HG03432 (cell line): ENCODE results near the gene BIRC6.
"Not testable (repeated sequence)": the region's sequence is repeated elsewhere in the genome, so short reads cannot be mapped to it uniquely, and the experiment has no call there.

Source experiments
- ATAC-seq: cut with Tn5 transposase; IDR thresholded peaks from one replicate; pipeline ENCODE4 v1.9.1; 2021; ENCODE audit warnings: mild to moderate bottlenecking, moderate library complexity; ENCODE audit not compliant: unreplicated experiment

The BIRC6 gene

GRCh38 chr2:32370942-32371341 is 14.1 kb downstream of the BIRC6 start:
- ATAC-seq = not testable (repeated sequence)

GRCh38 chr2:32372519-32373182 is 15.8 kb downstream of the BIRC6 start:
- ATAC-seq = no peak

DNA sequence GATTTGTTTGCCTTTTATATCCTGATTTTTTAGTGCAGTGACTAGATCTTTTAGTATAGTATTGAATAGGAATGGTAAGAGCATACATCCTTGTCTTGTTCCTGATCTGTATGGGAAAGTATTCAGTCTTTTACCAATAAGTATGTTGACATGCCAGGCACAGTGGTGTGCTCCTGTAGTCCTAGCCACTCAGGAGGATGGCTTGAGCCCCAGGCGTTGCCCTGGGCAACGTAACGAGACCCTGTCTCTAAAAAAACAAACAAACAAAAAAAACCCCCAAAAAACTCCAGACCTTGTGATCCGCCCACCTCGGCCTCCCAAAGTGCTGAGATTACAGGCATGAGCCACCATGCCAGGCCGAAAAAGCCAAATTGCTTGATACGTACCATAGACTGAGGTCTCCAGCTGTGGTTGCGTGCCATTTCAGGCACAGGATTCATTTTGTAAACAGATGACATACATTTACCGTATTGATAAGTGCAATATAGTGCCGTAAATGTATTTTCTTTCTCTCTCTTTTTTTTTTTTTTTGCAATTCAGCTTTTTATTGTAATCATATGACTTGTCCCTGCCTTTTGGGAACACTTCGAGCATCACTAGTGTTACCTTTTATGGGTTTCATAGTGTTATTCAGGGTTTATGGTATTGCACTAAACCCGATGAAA is 18.5 kb downstream of the BIRC6 start:
- no peak for ATAC-seq

DNA sequence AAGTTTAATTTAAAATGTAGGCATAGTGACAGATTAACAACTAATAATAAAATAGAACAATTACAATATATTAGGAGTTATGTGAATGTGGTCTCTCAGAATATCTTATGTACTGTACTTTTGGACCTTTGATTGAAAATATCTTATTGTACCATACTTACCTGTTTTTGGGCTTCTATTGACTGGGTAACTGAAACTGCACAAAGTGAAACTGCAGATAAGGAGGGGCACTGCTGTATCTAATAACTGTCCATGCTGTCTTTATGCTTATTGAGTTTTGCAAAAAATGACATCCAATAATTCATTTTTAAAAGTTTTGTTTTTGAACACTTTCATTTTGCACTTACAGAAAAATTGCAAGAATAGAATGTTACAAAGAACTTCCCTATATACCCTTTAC is 19.9 kb downstream of the BIRC6 start:
- ATAC-seq = no peak

DNA sequence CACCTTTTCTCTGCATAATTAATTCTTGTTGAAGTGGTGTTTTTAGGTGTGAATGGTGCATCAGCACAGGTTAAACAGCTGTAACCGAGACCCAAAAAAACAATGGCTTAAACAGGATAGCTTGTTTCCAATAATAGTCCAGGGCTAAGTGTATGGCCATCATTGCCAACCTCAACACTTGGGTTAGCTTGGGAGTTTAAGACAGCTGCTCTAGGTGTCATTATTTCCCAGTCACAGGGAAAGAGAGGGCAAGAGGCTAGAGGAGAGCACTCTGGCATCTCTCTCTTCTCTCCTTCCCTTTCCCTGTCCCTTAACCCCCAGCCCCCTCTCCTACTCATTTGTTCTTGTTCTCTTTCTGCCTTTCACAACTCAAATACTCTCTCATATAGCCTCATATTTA is 21.1 kb downstream of the BIRC6 start:
- ATAC-seq = no peak

DNA sequence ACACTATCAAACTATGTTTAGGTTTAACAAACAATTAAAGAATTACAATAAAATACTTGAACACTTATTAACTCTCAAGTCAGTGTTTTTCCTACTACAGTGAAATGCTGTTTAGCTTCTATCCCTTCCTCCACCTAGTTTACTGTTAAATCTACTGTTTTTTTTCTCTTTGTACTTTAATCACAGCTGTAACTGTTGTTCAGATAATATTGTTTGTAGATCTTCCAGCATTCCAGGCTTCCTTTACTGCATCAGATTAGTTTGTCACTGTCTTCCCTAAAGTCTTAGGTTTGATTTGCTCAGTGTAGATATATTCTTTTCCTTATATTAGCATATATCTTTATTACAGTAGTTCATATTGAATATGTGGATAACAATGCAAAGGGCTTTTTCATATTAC is 22.5 kb downstream of the BIRC6 start:
- no peak for ATAC-seq

DNA sequence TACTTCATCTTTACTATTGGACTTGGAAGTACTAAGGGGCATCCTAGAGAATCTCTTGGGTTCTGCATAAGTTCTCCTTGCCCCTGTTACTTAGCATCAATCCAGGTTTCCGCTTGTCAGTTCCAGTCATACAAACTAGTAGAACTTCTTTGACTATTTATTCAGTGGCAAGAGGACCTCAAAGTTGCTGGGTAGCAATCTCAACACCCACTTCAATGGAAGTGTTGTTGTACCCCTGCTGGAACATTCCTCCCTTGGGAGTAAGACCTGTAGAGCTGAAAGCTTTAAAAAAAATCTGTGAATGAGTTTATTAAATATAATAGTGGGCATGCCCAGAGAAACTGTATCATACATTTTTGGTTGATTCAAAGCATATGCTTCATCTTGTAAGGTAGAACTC is 27.0 kb downstream of the BIRC6 start:
- ATAC-seq = no peak

GRCh38 chr2:32384529-32384928 is 27.7 kb downstream of the BIRC6 start:
- ATAC-seq = no peak

- ATAC-seq = no peak
Observed at GRCh38 chr2:32386739-32387138, 29.9 kb downstream of the BIRC6 start.

DNA sequence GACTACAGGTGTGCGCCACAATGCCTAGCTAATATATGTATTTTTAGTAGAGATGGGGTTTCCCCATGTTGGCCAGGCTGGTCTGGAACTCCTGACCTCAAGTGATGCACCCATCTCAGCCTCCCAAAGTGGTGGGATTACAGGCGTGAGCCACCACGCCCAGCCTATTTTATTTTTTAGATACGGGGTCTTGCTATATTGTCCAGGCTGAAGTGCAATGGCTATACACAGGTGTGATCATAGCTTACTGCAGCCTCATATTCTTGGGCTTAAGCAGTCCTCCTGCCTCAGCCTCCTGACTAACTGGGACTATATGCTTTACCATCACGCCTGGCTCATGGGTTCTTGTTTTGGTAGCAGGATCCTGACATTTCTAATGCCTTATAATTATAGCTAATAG is 42.4 kb downstream of the BIRC6 start:
- ATAC-seq = no peak

DNA sequence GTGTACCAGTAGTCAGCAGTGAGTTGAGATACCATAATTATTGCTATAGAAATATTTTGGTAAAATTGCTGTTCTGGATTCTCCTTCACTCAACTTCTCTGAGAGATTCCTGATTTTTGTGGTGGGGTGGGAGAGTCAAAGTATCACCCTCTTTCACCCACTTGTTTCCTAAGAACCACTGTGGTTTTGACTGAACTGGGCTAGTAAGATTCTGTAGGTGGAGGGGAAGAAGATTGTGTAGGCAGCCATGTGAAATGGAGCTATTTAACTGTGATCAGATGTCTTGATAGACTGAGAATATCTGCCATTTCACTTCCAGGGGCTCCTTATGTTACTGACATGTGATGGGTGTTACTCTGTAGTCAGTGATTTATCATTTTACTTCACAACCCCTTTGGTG is 45.3 kb downstream of the BIRC6 start:
- ATAC-seq = no peak

GRCh38 chr2:32403782-32404181 is 47.0 kb downstream of the BIRC6 start:
- no peak for ATAC-seq

DNA sequence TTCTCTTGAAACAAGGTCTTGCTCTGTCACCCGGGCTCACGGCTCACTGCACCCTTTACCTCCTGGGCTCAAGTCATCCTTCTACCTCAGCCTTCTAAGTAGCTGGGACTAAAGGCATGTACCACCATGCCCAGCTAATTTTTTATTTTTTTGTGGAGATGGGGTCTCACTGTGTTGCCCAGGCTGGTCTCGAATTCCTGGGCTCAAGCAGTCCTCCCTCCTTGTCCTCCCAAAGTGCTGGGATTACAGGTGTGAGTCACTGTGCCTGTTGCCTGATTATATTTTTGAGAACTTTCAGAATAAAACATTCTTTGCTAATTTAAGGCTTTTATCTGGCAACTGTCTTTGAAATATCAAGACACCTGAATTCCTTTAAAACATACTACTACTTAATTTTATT is 47.9 kb downstream of the BIRC6 start:
- no peak for ATAC-seq

DNA sequence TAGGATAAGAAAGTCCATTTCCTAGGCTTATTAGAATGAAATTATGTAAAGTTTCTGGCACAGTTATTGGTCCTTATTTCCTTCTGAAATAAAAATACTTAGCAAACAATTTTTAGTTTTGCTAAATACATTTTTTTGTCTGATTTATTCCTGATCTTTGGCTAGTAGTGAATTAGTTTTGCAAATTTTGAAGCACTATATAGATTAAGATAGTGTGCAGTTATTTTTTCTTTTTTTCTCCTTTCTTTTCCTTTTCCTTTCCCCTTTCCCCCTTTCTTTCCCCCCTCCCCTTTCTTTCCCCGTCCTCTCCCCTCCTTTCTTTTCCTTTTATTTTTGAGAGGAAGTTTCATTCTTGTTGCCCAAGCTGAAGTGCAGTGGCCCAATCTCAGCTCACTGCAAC is 59.7 kb downstream of the BIRC6 start:
- ATAC-seq = no peak

DNA sequence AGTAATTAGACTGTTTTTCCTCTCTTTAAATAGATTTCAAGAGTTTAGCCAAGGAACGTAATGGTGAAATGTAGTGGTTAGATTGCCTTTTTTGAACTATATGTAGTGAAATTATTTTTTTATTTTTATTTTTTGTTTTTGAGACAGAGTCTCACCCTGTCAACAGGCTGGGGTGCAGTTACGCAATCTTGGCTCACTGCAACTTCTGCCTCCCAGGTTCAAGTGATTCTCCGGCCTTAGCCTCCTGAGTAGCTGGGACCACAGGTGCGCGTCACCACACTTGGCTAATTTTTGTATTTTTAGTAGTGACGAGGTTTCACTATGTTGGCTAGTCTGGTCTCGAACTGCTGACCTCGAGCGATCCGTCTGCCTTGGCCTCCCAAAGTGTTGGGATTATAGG is 60.8 kb downstream of the BIRC6 start:
- no peak for ATAC-seq

- ATAC-seq = no peak
Observed at GRCh38 chr2:32418778-32419177, 62.0 kb downstream of the BIRC6 start.

- no peak for ATAC-seq
Observed at GRCh38 chr2:32422133-32422532, 65.3 kb downstream of the BIRC6 start.

- ATAC-seq = no peak
Observed at GRCh38 chr2:32423536-32423935, 66.7 kb downstream of the BIRC6 start.

DNA sequence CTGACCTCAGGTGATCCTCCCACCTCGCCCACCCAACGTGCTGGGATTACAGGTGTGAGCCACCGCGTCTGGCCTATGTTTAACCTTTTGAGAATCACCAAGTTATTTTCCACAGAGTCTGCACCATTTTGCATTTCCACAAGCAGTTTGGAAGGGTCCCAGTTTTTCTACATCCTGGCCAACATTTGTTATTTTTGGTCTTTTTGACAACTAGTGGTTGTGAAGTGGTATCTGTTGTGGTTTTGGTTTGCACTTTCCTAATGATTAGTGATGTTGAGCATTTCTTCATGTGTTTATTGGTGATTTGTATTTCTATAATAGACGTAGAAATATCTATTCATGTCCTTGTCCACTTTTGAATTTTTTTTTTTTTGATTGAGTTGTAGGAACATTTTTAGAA is 67.9 kb downstream of the BIRC6 start:
- no peak for ATAC-seq

- ATAC-seq = no peak
Observed at GRCh38 chr2:32425719-32426141, 68.9 kb downstream of the BIRC6 start.

DNA sequence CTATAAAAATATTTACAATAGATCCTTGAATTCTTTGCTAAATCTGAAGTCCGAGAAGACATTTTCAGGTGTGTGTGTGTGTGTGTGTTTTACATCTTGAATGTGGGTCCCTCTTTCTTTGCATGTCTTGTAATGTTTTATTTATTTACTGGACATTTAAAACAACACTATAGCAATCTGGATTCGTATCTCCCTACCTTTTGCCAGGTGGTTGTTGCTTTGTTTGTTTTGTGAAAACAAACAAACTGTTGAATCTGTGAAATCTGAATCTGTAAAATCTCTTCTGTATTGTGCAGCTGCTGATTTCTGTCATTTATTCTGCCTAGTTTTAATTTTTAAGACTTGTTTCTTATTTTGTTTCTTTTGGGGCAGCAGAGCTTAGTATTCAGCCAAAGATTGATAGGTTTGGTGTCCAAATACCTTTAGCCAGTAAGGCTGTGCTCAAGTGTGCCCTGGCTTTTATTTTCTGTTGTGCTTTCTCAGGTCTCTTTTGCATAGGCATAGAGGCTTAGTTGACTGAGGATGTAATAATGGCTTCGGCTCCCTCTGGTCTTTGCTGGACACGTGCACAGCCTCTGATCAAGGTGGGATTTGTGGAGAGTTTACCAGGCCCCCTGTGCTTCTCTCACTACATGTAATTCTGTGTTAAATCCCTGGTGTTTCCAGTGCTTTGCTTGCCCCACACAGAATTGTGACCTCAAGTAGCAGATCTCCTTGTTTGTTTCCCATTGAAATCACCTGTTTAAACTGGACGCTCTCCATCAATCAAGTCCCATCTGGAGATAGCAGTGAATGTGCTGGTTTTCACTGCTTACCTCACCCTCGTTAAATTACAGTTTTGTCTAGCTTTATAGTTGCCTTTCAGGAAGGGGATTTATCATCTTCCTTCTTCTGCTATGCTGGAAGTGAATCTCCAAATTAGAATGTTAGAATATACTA is 71.1 kb downstream of the BIRC6 start:
- ATAC-seq = no peak

DNA sequence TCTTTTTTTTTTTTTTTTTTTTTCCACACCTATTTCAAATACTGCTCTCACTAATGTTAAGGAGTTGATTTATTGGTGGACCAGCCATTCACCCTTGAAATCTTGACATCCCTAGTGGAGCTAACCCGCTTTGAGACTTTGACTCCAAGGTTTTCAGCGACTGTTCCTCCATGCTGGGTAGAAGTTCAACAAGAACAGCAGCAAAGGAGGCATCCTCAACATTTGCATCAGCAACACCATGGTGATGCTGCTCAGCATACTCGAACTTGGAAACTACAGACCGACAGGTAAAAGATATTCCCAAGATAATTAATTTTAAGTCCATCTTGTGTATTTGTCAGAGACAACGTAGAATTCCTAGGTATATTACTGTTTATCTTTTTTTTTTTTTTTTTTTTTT is 74.0 kb downstream of the BIRC6 start:
- no peak for ATAC-seq
